Activated CD4-positive, CD25-positive, alpha-beta regulatory T cell treated with anti-CD3 and anti-CD28 coated beads, Interleukin-2, amount 50 U/mL, for 72 hours (primary cell): ENCODE measurements around the gene MRPS24.

Experiments used
- DNase-seq: peaks from one replicate; pipeline ENCODE4 v3.0.0; 2021

The MRPS24 gene

GRCh38 chr7:43876976-43877745 lies 7.8 kb upstream of the MRPS24 start:
- no peak for DNase-seq

GRCh38 chr7:43876241-43876640 lies 6.9 kb upstream of the MRPS24 start:
- no peak for DNase-seq

DNA sequence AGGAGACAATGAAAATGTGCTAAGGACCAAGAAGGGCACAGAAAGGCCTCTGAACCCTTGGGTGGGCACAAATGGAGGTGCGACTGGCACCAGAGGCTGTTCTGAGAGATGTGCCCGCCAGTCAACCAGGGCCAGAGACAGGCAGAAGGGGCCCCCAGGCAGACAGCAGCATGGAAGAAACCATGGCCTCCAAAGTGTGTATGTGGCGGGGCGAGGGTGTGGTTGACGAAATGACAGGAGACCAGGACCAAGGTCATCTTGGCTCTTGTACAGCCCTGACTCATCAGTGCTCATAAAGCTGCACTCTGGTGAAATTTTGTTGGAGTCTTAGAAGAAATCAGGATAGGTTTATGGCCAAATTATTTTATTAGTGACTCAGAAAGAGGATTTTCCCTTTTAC lies 4.0 kb upstream of the MRPS24 start:
- DNase-seq, result no peak

- DNase-seq, result no peak
Measured at GRCh38 chr7:43872406-43873110, 3.2 kb upstream of the MRPS24 start.

- no peak for DNase-seq
Measured at GRCh38 chr7:43871064-43871463, 1.7 kb upstream of the MRPS24 start.

- no peak for DNase-seq
Measured at GRCh38 chr7:43870316-43870715, 999 bp upstream of the MRPS24 start.

GRCh38 chr7:43869867-43870240 lies 537 bp upstream of the MRPS24 start:
- no peak for DNase-seq

GRCh38 chr7:43868681-43869005 lies 674 bp downstream of the MRPS24 start:
- DNase-seq, result no peak

- DNase-seq, result no peak
Measured at GRCh38 chr7:43868181-43868580, 1.1 kb downstream of the MRPS24 start.

GRCh38 chr7:43865277-43865676 lies 4.0 kb downstream of the MRPS24 start:
- no peak for DNase-seq

DNA sequence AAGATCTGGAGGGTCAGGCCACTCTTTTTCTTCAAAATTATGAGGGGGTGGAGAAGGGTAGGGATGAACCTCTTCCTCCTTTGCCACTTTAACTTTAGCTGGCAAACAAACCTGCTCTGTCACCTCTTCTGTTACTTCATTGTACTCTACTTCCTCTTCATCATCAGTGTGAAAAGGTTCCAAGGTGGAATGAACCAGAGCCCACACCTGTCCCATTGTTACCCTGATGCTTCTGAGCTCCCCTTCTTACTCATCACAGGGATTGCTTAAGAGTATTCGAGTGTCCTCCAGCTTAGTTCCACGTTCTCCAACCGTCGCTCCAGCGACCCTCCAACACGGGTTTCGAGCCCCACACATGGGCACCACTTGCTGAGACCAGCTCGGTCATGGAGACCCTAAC lies 5.2 kb downstream of the MRPS24 start:
- DNase-seq, result no peak

DNA sequence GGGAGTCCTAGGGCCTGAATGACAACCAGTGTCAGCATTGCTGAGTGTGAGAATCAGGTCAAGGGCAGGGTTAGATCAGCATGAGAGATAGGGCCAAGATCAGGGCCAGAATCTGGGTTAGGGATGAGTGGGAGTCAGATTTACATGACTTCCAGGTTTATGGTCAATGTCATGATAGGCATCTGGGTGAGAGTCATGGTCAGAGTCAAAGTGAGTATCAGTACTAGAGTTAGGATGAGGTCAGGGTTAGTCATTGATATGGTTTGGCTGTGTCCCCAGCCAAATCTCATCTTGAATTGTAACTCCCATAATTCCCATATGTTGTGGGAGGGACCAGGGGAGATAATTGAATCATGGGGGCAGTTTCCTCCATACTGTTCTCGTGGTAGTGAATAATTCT lies 12.3 kb downstream of the MRPS24 start:
- DNase-seq, result no peak

- no peak for DNase-seq
Measured at GRCh38 chr7:43856316-43856715, 13.0 kb downstream of the MRPS24 start.

- no peak for DNase-seq
Measured at GRCh38 chr7:43855176-43855575, 14.1 kb downstream of the MRPS24 start.

- DNase-seq, result no peak
Measured at GRCh38 chr7:43851805-43852204, 17.5 kb downstream of the MRPS24 start.

DNA sequence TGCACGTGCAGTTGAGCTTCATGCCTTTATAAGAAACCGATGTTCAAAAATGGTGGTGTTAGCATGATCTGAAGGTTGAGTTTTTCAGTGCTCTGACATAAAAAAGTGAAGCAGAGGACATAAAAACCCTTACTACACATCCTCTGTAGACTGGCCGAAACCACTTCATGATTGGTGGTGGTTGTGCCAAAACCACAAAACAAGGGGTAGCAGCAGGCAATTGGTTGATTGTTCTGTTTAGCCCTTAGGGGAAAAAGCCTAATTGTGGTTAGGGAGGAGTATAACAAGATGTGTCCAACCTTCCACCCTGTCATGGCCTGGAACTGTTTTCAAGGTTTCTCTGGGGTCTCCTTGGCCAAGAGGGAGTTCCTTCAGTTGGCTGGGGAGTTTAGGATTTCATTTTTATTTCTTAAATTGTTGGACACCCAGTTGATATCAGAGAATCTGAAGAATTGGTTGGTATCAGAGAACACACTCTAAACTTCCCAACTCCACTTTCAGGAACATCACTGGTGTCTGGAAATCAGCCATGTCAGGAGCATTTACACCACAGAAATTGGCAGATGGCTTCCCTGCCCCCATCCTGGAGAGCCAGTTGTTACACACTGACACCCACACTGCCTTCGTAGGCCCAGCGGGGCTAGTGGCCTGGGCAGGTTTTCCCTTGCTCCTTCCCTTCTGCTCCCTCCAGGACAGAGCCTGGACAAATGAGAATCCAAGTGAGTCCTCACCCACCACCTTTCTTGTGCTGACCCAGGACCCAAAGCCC lies 18.8 kb downstream of the MRPS24 start:
- no peak for DNase-seq

GRCh38 chr7:43849047-43849446 lies 20.3 kb downstream of the MRPS24 start:
- DNase-seq, result no peak

GRCh38 chr7:43847496-43847895 lies 21.8 kb downstream of the MRPS24 start:
- DNase-seq, result no peak

- no peak for DNase-seq
Measured at GRCh38 chr7:43844662-43845061, 24.7 kb downstream of the MRPS24 start.

- no peak for DNase-seq
Measured at GRCh38 chr7:43844257-43844656, 25.1 kb downstream of the MRPS24 start.

DNA sequence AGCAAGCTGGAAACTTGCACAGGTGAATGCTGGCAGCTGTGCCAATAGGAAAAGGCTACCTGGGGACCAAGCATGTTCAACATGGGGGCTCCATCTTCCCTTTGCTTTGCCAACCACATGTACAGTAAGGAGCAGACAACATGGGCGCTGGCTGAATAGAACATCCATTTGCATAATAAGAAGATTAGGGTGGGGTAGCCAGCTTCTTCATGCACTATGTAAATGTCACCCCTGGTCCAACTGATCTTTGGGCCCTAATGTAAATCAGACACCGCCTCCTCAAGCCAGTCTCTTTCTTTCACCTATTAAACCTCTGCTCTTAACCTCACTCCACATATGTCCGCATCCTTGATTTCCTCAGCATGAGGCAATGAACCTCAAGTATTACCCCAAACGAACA lies 26.0 kb downstream of the MRPS24 start:
- no peak for DNase-seq

- DNase-seq, result no peak
Measured at GRCh38 chr7:43838201-43838658, 31.1 kb downstream of the MRPS24 start.

- peak; percentile 38 for DNase-seq
Measured at GRCh38 chr7:43834463-43835251, 34.7 kb downstream of the MRPS24 start.
